ENCODE data around the gene WDR74.
"Not testable (repeated sequence)": the region's sequence is repeated elsewhere in the genome, so short reads cannot be mapped to it uniquely, and the experiment has no call there.

The WDR74 gene

DNA sequence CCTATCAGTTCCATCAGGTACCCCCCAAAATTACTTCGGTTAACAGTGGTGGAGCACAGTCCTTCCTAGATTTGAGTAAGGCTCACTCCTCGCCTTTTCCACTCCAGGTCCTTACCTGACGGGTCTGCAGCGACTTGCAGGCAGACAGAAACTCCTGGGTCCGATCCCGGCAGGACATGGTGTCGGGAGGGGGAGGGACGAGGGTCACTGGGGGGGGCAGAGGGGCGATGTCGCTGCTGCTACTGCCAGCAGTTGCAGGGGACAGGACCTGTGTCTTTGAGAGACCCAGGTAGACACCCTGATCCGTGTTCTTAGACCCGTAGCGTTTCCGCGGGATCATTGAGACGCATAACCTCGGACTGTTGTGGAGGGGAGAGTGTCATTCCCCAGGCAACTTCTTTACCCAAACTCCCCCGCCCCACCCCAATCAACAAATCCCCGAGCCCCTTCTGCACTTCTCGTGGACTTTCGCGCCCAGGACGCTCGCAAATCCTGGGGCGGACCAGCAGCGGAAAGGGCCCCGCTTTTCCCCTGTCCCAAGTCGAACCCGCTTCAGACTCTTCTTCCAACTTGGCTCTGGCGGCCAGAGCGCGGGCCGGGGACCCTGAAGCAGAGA, 8.4 kb downstream of the WDR74 start:
- no peak for TF ChIP-seq CTCF (IDR thresholded peaks at IDR 0.05; ENCODE audit: low read depth, low read length)
- DNase-seq (ENCODE audit: extremely low read depth, low read depth) = no peak

DNA sequence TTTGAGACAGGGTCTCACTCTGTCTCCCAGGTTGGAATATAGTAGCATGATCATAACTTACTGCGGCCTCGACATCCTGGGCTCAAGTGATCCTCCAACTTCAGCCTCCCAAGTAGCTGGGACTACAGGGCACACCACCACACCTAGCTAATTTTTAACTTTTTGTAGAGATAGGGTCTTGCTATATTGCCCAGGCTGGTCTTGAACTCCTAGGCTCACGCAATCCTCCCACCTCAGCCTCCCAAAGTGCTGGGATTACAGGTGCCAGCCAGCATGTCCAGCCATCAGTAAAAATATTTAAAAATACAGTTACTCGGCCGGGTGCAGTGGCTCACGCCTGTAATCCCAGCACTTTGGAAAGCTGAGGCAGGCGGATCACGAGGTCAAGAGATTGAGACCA, 11.3 kb downstream of the WDR74 start:
- not testable (repeated sequence) for DNase-seq (ENCODE audit: extremely low read depth, low read depth)

DNA sequence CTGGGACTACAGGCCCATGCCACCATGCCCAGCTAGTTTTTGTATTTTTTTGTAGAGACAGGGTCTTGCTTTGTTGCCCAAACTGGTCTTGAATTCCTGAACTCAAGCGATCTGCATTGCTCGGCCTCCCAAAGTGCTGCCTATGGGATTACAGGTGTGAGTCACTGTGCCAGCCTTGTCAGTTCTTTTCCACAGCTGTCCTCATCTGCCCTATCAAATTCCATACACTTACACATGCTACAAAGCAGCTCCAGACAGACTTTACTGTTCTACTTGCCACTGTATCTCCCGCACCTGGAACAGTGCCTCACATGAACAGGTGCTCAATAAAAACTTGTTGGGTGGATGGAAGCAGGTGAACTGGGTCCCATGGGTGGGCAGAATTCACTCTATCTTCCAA, 15.7 kb downstream of the WDR74 start:
- no peak for TF ChIP-seq CTCF (IDR thresholded peaks at IDR 0.05; ENCODE audit: low read depth, low read length)
- no peak for DNase-seq (ENCODE audit: extremely low read depth, low read depth)

DNA sequence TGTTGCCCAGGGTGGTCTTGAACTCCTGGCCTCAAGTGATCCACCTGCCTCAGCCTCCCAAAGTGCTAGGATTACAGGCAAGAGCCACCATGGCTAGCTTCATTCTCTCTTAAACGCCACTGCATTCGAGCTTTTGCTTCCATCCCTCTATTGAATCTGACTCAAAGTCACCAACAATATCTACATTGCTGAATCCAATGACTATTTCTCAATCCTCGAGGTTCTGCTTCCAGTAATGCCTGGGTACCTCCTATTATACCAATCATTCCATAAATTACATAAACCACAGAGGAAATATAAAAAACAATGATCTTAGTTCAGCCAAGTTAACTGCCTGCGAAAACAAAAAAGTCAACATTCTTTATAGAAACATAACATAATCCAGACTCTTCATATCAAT, 22.3 kb downstream of the WDR74 start:
- DNase-seq (ENCODE audit: extremely low read depth, low read depth) = no peak
- TF ChIP-seq CTCF (IDR thresholded peaks at IDR 0.05; ENCODE audit: low read depth, low read length) = no peak

- no peak for DNase-seq (ENCODE audit: extremely low read depth, low read depth)
Observed at GRCh38 chr11:62816557-62816956, 22.8 kb downstream of the WDR74 start.

GRCh38 chr11:62811659-62812058, 27.7 kb downstream of the WDR74 start:
- DNase-seq (ENCODE audit: extremely low read depth, low read depth) = no peak
- TF ChIP-seq CTCF (IDR thresholded peaks at IDR 0.05; ENCODE audit: low read depth, low read length) = no peak

More at GRCh38 chr11:62816557-62816956, 22.8 kb downstream of the WDR74 start:
- TF ChIP-seq CTCF (IDR thresholded peaks at IDR 0.05; ENCODE audit: low read depth, low read length) = no peak

- no peak for DNase-seq (ENCODE audit: extremely low read depth, low read depth)
- no peak for TF ChIP-seq CTCF (IDR thresholded peaks at IDR 0.05; ENCODE audit: low read depth, low read length)
Observed at GRCh38 chr11:62810748-62811147, 28.6 kb downstream of the WDR74 start.

DNA sequence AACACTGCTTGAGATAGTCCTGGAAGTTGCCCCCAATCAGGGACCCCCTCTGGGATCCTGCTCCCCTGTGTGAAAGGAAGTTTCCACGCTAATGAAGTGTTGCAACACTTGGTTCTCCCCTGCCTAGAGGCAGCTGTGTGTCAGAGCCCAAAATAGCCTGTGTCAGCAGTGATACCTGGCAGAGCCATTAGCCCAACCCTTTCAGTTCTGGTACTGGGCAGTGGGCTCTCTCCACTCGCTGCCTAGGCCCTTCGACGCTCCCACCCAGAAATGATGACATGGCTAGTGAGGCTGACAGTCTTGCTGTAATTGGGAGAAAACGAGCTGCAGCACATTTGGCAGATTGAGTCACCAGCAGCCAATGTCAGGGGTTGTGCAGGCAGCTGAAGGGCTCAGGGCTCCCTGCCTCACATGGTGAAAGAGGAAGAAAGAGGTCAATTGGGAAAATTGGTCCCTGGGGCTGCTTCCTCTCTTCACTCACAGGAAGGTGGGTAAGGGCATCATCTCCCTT, 32.7 kb downstream of the WDR74 start:
- TF ChIP-seq CTCF (IDR thresholded peaks at IDR 0.05; ENCODE audit: low read depth, low read length) = no peak
- DNase-seq (ENCODE audit: extremely low read depth, low read depth) = no peak
